ENCODE data around the gene PNPLA7.
A peak's percentile ranks its signal among the peaks of the same experiment; 100 is the strongest.
"Not testable (repeated sequence)": the region's sequence is repeated elsewhere in the genome, so short reads cannot be mapped to it uniquely, and the experiment has no call there.

PNPLA7 gene

DNA sequence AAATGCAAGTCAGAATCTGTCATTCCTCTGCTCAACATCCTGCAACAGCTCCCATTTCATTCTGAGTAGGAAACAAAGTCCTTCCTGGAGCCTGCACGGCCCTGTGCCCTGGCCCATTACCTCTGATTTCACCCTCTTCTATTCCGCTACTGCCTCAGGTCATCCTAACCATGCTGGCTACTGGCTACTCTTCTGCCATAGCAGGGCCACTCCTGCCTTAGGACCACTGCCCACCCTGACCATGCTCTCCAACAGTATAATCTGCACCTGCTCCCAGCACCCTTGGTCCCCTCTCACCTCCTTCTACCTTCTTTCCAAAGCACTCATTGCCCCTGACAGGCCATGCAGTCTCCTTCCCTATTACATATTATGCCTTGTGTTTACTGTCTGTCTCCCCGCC is 20.4 kb upstream of the PNPLA7 start:
- Histone ChIP-seq H3K4me1 (ENCODE audit: control insufficient read depth, low read depth, low read length) (no peaks in the 10 kb centered on the region), H3K27me3 (ENCODE audit: control insufficient read depth, insufficient read depth, low read length) (no peaks in the 10 kb centered on the region), H3K27ac (ENCODE audit: low read length) (no peak overlapping the region), H3K4me3 (ENCODE audit: low read length) (no peak overlapping the region), H3K9me3 (ENCODE audit: control insufficient read depth, low read depth, low read length) (no peaks in the 10 kb centered on the region), H3K36me3 (ENCODE audit: control insufficient read depth, low read depth, low read length) (peaks cover 26% of the 10 kb centered on the region), H3K9ac (ENCODE audit: low read length) (no peak overlapping the region)

DNA sequence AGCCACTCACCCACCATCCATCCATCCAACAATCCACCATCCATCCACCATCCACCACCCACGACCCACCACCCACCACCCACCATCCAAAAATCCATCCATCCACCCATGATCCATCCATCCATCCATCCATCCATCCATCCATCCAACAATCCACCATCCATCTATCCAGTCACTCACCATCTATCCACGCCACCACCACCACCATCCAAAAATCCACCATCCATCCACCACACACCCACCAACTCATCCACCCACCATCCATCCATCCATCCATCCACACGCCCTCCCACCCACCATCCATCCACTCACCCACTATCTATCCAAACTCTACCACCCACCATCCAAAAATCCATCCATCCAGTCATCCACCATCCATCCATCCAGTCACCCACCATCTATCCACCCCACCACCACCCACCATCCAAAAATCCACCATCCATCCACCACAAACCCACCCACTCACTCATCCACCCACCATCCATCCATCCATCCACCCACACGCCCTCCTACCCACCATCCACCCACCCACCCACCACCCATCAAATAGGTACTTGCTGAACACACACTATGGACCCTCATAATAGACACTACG is 19.5 kb upstream of the PNPLA7 start:
- H3K36me3 ChIP-seq (ENCODE audit: control insufficient read depth, low read depth, low read length), result peaks cover 25% of the 10 kb centered on the region
- H3K9ac ChIP-seq (ENCODE audit: low read length), result no peak overlapping the region
- no peak overlapping the region for H3K27ac ChIP-seq (ENCODE audit: low read length)
- H3K4me3 ChIP-seq (ENCODE audit: low read length), result no peak overlapping the region
- H3K9me3 ChIP-seq (ENCODE audit: control insufficient read depth, low read depth, low read length), result no peaks in the 10 kb centered on the region
- no peaks in the 10 kb centered on the region for H3K4me1 ChIP-seq (ENCODE audit: control insufficient read depth, low read depth, low read length)
- no peaks in the 10 kb centered on the region for H3K27me3 ChIP-seq (ENCODE audit: control insufficient read depth, insufficient read depth, low read length)

DNA sequence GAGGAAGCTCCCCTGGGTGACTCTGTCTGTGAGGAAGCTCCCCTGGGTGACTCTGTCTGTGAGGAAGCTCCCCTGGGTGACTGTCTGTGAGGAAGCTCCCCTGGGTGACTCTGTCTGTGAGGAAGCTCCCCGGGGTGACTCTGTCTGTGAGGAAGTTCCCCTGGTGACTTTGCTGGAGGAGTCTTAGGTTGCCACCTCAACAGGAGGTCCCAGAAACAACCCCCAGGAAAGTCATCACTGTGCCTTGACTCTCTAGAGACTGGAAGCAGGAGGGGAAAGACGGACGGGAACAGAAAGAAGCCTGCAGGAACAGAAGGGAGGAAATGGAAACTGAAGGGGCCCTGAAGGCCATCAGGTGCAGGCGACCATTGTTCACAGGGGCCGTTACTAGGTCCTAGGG is 18.2 kb upstream of the PNPLA7 start:
- not testable (repeated sequence) for H3K4me3 ChIP-seq (ENCODE audit: low read length); H3K27ac ChIP-seq (ENCODE audit: low read length); H3K4me1 ChIP-seq (ENCODE audit: control insufficient read depth, low read depth, low read length); H3K9me3 ChIP-seq (ENCODE audit: control insufficient read depth, low read depth, low read length); H3K9ac ChIP-seq (ENCODE audit: low read length); H3K27me3 ChIP-seq (ENCODE audit: control insufficient read depth, insufficient read depth, low read length)
- peaks cover 28% of the 10 kb centered on the region for H3K36me3 ChIP-seq (ENCODE audit: control insufficient read depth, low read depth, low read length)

DNA sequence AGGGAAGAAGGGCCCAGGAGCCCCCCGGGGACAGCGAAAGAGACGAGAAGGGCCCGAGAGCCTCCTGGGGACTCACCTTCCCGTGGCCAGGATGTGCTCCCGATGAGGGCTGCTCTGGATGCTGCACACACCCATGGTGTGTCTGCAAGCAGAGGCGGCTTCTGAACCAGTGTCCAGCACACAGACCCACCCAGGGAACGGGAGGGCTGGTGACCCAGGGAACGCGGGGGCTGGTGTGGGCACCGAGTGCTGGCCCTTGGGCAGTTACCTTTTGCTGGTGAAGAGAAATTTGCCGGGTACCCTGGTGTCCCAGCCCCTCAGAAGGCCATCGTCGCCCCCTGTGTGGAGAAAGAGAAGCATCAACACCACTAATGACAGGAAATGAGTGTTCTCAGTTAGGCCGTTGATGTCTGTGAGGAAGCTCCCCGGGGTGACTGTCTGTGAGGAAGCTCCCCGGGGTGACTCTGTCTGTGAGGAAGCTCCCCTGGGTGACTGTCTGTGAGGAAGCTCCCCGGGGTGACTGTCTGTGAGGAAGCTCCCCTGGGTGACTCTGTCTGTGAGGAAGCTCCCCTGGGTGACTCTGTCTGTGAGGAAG is 14.7 kb upstream of the PNPLA7 start:
- no peak overlapping the region for H3K4me3 ChIP-seq (ENCODE audit: low read length)
- no peak overlapping the region for H3K27ac ChIP-seq (ENCODE audit: low read length)
- no peaks in the 10 kb centered on the region for H3K9me3 ChIP-seq (ENCODE audit: control insufficient read depth, low read depth, low read length)
- no peak overlapping the region for H3K9ac ChIP-seq (ENCODE audit: low read length)
- peaks cover 21% of the 10 kb centered on the region for H3K36me3 ChIP-seq (ENCODE audit: control insufficient read depth, low read depth, low read length)
- no peaks in the 10 kb centered on the region for H3K4me1 ChIP-seq (ENCODE audit: control insufficient read depth, low read depth, low read length)
- no peaks in the 10 kb centered on the region for H3K27me3 ChIP-seq (ENCODE audit: control insufficient read depth, insufficient read depth, low read length)

DNA sequence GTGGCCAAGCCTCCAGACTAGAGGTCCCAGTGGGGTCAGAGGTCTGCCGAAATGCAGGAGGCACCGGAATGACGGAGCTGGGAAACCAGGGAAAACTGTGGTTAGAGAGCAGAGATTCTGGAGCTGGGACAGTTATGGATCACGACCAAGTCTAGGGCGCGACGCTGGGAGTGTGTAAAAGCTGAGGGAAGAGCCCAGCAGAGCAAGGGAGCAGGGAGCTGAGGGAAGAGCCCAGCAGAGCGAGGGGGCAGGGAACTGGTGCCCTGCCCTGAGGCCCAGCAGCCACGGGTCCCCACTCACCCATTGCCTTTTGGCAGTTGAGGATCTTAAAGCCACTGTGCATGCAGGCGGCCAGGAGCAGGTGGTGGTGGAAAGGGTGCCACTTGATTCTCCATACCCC is 13.9 kb upstream of the PNPLA7 start:
- Histone ChIP-seq H3K4me1 (ENCODE audit: control insufficient read depth, low read depth, low read length) (no peaks in the 10 kb centered on the region), H3K9ac (ENCODE audit: low read length) (no peak overlapping the region)

DNA sequence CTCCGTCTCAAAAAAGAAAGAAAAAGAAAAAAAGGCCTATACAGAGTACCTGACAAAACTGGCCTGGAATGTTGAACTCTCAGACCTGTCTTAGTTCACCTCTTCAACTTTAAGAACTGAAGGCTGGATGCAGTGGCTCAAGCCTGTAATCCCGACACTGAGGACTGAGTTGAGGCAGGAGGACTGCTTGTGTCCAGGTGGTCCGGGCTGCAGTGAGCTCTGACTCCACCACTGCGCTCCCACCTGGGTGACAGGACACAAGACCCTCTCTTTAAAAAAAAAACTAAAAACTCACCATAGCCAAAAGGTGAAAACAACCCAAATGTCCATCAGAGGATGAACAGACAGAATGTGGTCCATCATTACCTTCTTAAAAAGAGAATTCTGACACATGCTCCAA is 7.9 kb upstream of the PNPLA7 start:
- H3K9me3 ChIP-seq (ENCODE audit: control insufficient read depth, low read depth, low read length), result no peaks in the 10 kb centered on the region
- peaks cover 32% of the 10 kb centered on the region for H3K36me3 ChIP-seq (ENCODE audit: control insufficient read depth, low read depth, low read length)
- no peak overlapping the region for H3K27ac ChIP-seq (ENCODE audit: low read length)
- H3K27me3 ChIP-seq (ENCODE audit: control insufficient read depth, insufficient read depth, low read length), result no peaks in the 10 kb centered on the region
- no peaks in the 10 kb centered on the region for H3K4me1 ChIP-seq (ENCODE audit: control insufficient read depth, low read depth, low read length)
- H3K9ac ChIP-seq (ENCODE audit: low read length), result no peak overlapping the region
- no peak overlapping the region for H3K4me3 ChIP-seq (ENCODE audit: low read length)

More for the DNA sequence above, 13.9 kb upstream of the PNPLA7 start:
- Histone ChIP-seq H3K27ac (ENCODE audit: low read length) (no peak overlapping the region), H3K27me3 (ENCODE audit: control insufficient read depth, insufficient read depth, low read length) (no peaks in the 10 kb centered on the region), H3K9me3 (ENCODE audit: control insufficient read depth, low read depth, low read length) (no peaks in the 10 kb centered on the region), H3K4me3 (ENCODE audit: low read length) (no peak overlapping the region), H3K36me3 (ENCODE audit: control insufficient read depth, low read depth, low read length) (peaks cover 22% of the 10 kb centered on the region)

DNA sequence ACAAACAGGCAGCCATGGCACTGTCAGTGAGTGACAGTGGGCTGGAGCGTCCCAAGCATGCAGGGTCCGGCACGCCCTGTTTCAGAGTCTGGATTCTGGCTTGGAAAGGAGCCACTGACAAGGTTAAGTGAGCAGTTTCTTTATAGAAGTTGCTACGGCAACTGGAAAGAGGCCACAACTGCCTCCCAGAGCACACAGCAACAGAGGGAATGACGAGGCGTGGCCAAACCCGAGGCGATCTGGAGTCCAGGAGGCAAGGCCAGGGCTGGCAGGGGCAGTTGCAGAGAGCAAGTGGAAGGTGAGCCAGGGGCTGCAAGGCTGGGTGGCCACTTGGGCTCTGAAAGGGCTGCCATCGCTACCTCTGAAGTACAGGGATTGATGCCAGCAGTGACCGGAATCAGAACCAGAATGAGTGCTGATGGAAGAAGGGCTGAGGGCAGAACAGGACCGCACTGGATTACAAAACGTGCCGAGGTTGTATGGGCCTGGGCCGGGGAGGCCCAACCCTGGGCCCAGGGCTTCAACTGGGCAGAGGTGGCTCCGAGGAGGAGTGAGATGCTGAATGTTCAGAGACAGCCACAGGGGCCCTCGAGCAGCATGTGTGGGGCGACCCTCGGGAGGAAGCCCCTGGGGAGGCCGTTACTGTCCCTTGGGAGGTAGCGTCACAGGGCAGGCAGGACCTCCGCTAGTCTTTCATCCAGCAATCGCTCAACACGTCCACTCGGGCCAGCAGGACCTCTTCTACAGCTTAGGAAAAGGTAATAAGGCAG is 6.1 kb upstream of the PNPLA7 start:
- Histone ChIP-seq H3K27ac (ENCODE audit: low read length) (no peak overlapping the region), H3K9ac (ENCODE audit: low read length) (no peak overlapping the region), H3K4me3 (ENCODE audit: low read length) (no peak overlapping the region), H3K27me3 (ENCODE audit: control insufficient read depth, insufficient read depth, low read length) (no peaks in the 10 kb centered on the region), H3K4me1 (ENCODE audit: control insufficient read depth, low read depth, low read length) (no peaks in the 10 kb centered on the region), H3K9me3 (ENCODE audit: control insufficient read depth, low read depth, low read length) (no peaks in the 10 kb centered on the region), H3K36me3 (ENCODE audit: control insufficient read depth, low read depth, low read length) (peaks cover 30% of the 10 kb centered on the region)

DNA sequence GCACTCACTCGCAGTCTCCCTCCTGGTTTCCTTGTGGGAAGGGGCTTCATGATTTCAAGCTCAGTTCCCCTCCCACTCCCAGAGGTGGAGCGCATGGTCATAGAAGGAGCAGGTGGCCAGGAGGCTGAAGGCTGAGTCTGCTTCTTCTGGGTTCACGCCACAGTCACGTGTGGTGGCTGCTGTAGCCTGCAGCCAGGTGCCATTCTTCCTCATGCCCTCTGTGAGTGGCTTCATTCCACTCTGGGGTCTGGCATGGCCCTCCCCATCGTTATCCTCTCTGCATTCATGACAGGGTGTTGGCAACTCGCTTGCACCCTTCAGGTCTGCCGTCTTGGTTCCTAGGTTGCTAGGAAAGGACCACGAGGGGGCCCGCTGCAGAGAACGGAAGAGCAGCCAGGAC is 5.0 kb upstream of the PNPLA7 start:
- Histone ChIP-seq H3K4me1 (ENCODE audit: control insufficient read depth, low read depth, low read length) (no peaks in the 10 kb centered on the region), H3K4me3 (ENCODE audit: low read length) (no peak overlapping the region), H3K27me3 (ENCODE audit: control insufficient read depth, insufficient read depth, low read length) (no peaks in the 10 kb centered on the region), H3K36me3 (ENCODE audit: control insufficient read depth, low read depth, low read length) (peaks cover 30% of the 10 kb centered on the region), H3K9me3 (ENCODE audit: control insufficient read depth, low read depth, low read length) (no peaks in the 10 kb centered on the region), H3K27ac (ENCODE audit: low read length) (no peak overlapping the region), H3K9ac (ENCODE audit: low read length) (no peak overlapping the region)

DNA sequence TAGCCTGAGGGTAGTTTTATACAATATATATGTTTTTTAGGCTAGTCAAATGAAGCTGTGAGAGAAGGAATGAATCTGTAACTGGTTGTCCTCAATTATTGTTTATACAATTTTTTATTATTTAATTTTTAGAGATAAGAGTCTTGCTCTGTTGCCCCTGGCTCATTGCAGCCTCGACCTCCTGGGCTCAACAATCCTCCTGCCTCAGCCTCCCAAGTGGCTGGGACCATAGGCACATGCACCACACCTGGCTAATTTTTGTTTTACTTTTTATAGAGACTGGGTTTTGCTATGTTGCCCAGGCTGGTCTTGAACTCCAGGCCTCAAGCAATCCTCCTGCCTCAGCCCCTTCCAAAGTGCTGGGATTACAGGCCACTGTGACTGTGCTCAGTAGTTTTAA is 4.1 kb upstream of the PNPLA7 start:
- Histone ChIP-seq H3K27ac (ENCODE audit: low read length) (no peak overlapping the region), H3K9me3 (ENCODE audit: control insufficient read depth, low read depth, low read length) (no peaks in the 10 kb centered on the region), H3K9ac (ENCODE audit: low read length) (no peak overlapping the region), H3K36me3 (ENCODE audit: control insufficient read depth, low read depth, low read length) (peaks cover 27% of the 10 kb centered on the region), H3K4me1 (ENCODE audit: control insufficient read depth, low read depth, low read length) (no peaks in the 10 kb centered on the region), H3K4me3 (ENCODE audit: low read length) (no peak overlapping the region), H3K27me3 (ENCODE audit: control insufficient read depth, insufficient read depth, low read length) (no peaks in the 10 kb centered on the region)

DNA sequence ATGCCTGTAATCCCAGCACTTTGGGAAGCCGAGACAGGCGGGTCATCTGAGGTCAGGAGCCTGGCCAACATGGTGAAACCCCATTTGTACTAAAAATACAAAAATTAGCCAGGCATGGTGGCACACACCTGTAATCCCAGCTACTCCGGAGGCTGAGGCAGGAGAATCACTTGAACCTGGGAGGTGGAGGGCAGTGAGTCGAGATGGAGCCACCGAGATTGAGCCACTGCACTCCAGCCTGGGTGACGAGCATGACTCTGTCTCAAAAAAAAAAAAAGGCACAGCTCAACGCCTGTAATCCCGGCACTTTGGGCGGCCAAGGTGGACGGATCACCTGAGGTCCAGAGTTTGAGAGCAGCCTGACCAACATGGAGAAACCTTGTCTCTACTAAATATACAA is 3.5 kb upstream of the PNPLA7 start:
- not testable (repeated sequence) for H3K9ac ChIP-seq (ENCODE audit: low read length); H3K4me3 ChIP-seq (ENCODE audit: low read length); H3K4me1 ChIP-seq (ENCODE audit: control insufficient read depth, low read depth, low read length); H3K9me3 ChIP-seq (ENCODE audit: control insufficient read depth, low read depth, low read length); H3K27me3 ChIP-seq (ENCODE audit: control insufficient read depth, insufficient read depth, low read length); H3K27ac ChIP-seq (ENCODE audit: low read length)
- peaks cover 27% of the 10 kb centered on the region for H3K36me3 ChIP-seq (ENCODE audit: control insufficient read depth, low read depth, low read length)

DNA sequence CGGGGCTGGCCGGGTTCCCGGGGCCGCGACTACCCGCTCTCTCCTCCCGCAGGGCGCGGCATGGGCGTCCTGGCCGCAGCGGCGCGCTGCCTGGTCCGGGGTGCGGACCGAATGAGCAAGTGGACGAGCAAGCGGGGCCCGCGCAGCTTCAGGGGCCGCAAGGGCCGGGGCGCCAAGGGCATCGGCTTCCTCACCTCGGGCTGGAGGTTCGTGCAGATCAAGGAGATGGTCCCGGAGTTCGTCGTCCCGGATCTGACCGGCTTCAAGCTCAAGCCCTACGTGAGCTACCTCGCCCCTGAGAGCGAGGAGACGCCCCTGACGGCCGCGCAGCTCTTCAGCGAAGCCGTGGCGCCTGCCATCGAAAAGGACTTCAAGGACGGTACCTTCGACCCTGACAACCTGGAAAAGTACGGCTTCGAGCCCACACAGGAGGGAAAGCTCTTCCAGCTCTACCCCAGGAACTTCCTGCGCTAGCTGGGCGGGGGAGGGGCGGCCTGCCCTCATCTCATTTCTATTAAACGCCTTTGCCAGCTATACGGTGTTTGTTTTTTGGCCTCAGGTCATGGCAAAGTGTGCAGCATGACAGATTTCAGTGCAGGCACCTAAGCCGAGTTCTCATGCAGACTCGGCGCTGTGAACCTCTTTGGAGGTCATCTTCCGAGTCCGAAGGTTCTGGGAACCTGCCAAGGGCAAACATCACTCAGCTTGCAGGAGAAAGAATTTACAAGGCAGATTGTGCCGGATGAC is 2.0 kb upstream of the PNPLA7 start:
- Histone ChIP-seq H3K36me3 (ENCODE audit: control insufficient read depth, low read depth, low read length) (peaks cover 21% of the 10 kb centered on the region), H3K27ac (ENCODE audit: low read length) (no peak overlapping the region), H3K4me1 (ENCODE audit: control insufficient read depth, low read depth, low read length) (no peaks in the 10 kb centered on the region), H3K4me3 (ENCODE audit: low read length) (peak overlapping the region; percentile 86), H3K27me3 (ENCODE audit: control insufficient read depth, insufficient read depth, low read length) (no peaks in the 10 kb centered on the region), H3K9me3 (ENCODE audit: control insufficient read depth, low read depth, low read length) (no peaks in the 10 kb centered on the region), H3K9ac (ENCODE audit: low read length) (peak overlapping the region; percentile 79)
